Activated CD4-positive, alpha-beta T cell treated with anti-CD3 and anti-CD28 coated beads, Interleukin-2, amount 50 U/mL, for 4 hours (primary cell): ENCODE measurements around the gene RUFY4.
"Not testable (repeated sequence)": the region's sequence is repeated elsewhere in the genome, so short reads cannot be mapped to it uniquely, and the experiment has no call there.

Experiments
- DNase-seq, 2 experiments: peaks; one replicate each; pipeline ENCODE4 v3.0.0-alpha.2; 2020

The RUFY4 gene

DNA sequence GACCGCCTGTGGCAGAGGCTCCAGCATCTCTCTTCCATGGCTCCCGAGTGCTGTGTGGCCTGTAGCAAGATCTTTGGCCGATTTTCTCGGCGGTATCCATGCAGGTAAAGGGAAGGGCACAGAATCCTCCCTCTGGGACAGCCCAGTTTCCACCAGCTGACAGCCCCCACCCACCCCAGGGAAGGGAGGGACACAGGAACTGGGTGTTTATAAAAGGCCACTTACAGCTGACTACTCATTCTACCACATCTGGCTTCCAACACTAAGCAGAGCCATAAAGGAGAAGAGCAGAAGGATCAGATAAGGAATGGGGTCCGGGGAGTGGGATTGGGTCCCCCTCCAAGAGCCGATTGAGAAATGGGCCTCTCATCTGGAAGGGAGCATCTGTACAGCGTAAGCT lies 20.2 kb downstream of the RUFY4 start:
- DNase-seq: no peak

DNA sequence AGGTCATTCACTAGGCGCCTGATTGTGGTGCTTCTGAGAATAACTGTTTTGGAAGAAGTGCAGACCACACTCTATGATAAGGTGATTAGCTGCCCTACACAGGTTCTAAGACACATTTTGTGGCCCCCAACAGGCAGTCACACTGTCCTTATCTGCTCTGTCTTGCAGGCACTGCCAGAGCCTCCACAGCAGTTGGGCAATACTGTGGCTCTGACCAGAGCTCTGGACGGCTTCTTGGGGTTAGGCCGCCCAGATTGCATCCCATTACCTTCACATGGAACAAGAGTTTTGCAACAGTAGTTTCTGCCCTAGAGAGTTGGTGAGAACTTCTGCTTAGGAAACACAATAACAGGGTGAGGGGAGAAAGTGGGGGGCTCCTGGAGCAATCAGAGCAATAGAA lies 22.7 kb downstream of the RUFY4 start:
- no peak for DNase-seq

DNA sequence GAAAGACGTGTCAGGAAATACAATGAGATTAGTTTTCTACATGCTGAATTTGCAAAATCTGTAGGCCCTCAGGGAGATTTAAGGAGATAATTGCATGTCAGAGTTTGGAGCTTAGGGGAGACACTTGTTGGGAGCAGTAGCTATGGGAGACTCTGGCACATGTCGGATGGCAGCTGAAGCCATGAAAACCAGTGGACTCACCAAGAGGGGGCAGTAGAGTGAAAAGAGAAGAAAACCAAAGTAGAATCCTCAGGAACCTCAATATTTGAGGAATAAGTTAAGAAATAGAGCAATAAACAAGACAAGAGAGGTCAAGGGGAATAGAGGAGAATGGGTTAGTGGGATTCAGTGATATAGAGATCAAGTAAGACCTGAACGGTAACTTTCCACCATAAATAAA lies 24.8 kb downstream of the RUFY4 start:
- no peak for DNase-seq

DNA sequence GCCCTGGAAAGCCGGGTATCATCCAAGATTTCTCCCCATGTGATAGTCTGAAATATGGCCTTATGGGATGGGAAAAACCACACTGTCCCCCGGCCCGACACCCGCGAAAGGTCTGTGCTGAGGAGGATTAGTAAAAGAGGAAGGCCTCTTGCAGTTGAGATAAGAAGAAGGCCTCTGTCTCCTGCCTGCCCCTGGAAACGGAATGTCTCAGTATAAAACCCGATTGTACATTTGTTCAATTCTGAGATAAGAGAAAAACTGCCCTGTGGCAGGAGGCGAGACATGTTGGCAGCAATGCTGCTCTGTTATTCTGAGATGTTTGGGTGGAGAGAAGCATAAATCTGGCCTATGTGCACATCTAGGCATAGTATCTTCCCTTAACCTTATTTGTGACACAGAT lies 26.8 kb downstream of the RUFY4 start:
- no peak for DNase-seq

DNA sequence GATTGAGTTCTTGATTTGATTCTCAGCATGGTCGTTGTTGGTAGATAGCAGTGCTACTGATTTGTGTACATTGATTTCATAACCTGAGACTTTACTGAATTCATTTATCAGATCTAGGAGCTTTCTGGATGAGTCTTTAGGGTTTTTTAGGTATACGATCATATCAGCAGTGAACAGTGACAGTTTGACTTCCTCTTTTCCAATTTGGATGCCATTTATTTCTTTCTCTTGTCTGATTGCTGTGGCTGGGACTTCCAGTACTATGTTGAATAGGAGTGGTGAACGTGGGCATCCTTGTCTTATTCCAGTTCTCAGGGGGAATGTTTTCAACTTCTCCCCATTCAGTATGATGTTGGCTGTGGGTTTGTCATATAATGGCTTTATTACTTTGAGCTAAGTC lies 28.9 kb downstream of the RUFY4 start:
- no peak for DNase-seq

DNA sequence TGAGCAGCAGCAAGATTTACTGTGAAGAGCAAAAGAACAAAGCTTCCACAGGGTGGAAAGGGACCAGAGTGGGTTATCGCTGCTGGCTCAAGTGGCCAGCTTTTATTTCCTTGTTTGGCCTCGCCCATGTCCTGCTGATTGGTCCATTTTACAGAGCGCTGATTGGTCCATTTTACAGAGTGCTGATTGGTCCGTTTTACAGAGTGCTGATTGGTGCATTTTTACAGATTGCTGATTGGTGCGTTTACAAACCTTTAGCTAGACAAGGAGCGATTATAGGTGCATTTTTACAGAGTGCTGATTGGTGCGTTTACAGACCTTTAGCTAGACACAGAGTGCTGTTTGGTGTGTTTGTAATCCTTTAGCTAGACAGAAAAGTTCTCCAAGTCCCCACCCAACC lies 39.8 kb downstream of the RUFY4 start:
- DNase-seq: not testable (repeated sequence)

DNA sequence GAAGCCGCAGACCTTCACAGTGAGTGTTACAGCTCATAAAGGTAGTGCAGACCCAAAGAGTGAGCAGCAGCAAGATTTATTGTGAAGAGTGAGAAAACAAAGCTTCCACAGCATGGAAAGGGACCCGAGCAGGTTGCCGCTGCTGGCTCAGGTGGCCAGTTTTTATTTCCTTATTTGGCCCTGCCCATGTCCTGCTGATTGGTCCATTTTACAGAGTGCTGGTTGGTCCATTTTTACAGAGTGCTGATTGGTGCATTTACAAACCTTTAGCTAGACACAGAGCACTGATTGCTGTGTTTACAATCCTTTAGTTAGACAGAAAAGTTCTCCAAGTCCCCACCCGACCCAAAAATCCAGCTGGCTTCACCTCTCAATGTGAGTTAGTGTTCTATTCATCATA lies 52.7 kb downstream of the RUFY4 start:
- not testable (repeated sequence) for DNase-seq

DNA sequence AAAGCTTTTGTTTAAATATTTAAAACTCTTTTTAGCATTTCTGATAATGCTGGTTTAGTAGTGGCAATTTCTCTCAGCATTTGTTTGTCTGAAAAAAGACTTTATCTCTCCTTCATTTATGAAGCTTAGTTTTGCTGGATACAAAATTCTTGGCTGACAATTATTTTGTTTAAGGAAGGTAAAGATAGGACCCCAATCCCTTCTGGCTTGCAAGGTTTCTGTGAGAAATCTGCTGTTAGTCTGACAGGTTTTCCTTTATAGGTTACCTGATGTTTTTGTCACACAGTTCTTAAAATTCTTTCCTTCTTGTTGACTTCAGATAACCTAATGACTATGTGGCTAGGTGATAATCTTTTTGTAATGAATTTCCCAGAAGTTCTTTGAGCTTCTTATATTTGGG lies 53.2 kb downstream of the RUFY4 start:
- not testable (repeated sequence) for DNase-seq

DNA sequence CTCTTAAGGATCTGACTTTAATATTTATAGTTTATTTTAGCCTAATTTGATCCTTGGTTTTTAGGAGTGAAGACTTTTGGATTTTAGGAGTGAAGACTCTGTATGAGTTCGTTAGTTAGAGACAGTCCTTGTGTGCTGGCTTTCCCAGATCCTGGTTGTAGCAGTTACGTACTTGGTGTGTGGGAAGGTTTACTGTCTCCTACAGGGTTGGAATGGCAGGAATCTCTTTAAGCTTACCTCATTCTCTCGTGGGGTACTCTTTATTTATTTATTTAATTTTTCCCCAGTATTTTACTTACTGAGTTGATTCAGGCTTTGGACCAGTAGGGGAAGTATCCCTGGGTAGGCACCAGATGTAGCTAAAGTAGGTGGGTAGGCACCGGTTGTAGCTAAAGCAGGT lies 54.9 kb downstream of the RUFY4 start:
- DNase-seq: no peak

DNA sequence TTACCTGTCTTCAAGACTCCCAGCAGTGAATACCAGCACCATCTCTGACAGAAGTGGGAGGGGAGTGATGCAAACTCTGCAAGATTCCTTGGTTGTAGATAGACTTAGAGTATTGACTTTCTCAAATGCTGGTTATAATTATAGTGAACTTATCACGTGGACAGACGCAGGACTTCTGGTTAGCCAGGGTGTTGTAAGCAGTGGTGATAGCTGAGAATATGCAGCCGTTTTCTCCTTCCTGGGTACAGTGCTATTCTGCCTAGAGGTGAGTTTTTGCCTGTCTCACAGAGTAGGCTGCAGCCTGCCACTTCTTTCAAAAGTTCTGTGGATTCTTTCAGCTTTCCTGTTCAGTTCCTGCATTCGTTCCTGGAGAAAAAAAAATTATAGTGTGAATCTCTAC lies 56.0 kb downstream of the RUFY4 start:
- DNase-seq: no peak

DNA sequence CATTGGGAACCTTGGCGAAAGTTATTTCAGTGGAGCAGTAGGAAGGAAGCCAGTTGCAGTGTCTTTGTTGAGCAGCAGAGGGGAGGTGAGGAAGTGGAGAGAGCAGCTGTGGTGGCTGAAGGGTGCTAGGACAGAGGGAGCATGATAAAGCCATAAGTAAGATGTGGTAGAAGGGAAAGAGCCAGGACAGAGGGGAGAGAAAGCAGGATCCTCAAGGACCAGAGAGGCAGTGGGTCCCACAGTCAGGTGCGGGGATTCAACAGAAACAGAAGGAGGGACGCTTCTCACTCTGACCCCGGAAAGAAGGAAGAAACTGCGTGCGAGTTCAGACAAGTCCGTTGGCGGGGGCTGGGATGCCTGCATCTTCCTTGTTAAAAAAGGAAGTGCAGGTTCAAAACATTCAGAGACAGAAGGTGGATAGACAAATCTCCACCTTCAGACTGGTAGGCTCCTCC lies 56.6 kb downstream of the RUFY4 start, which contains the start of gene CXCR2:
Gene CXCR2 (plus strand): TSS at position 403 of the 455 bp plus-strand sequence. CDS start 8,774 bp downstream, outside the sequence.
- DNase-seq: no peak

DNA sequence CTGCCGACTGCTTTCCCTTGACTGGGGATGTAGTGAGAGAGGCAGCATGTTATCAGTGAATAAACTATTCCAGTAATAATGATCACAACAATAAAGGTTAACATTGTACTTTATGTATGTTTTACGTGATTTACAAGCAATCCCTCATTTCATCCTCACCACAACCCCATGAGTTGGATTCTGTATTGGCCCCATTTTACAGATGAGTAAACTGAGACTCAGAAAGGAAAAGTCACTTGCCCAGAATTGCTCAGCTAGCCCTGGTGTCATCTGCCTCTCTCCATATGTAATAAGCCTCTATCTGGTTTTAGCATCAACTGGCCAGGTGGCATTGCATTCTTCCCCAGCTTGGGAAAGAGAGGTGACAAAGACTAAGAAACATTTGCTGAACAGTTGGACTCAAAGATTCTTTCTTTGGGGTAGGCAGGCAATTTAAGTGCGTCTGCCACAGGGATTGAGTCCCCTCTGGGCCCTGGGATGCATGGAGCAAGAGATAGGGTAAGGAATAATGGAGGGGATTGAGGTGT lies 58.9 kb downstream of the RUFY4 start:
- DNase-seq: no peak

DNA sequence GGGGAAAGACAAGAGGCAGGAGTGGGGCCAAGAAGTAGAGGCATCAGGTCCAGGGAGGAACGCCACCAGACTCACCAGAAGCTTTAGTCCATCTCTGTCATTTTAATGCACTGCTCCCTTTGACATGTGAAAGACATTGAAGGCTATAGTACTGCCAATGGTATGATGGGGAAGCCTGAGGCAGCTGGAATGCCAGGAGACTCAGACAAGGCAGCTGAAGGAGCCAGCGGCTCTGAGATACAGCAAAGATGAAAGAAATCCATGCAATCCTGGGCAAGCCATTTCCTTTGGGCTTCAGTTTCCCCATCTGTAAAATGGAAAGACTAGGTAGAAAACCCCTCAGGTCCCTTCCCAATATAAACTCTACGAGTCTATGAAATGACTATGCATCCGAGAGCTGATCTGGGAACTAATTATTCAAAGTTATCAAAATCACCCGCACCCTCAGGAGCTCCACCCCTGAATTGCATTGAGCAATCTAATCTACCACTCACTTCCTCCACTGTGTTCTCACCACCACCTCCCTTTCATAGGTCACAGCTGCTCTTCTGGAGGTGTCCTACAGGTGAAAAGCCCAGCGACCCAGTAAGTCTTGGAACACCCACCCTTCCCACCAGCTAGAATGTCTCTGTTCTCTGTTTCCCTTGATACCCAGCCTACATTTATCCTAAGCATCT lies 59.9 kb downstream of the RUFY4 start:
- DNase-seq: no peak

DNA sequence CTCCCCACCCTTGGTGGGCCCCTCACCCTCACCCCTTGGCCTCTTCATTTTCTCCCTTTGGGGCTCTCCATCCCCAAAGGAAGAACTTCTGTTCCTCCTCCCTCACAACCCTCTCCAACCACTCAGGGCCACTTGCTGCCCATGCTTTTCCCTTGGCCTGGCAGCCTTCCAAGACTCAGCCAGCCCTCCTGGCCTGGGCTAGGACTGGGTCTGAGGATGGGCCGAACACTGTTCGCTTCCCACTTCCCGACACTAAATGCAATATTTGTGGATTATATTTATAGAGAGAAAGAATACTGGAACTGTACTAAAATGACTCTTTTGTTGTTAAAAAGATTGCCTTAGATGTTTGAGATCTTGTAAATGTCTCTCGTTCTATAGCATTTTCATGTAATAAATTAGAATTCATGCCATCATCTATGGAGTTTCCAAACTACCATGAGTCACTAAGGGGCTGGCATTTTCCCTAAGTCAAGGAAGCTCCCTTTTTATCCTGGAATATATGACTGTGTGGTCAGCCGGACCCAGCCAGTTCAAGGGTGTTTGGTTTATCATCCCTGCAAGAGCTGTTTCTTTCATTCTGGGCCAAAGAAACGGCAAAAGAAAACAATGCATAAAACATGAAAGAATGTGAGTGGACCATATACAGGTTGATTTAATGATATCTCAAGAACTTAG lies 60.5 kb downstream of the RUFY4 start:
- no peak for DNase-seq

DNA sequence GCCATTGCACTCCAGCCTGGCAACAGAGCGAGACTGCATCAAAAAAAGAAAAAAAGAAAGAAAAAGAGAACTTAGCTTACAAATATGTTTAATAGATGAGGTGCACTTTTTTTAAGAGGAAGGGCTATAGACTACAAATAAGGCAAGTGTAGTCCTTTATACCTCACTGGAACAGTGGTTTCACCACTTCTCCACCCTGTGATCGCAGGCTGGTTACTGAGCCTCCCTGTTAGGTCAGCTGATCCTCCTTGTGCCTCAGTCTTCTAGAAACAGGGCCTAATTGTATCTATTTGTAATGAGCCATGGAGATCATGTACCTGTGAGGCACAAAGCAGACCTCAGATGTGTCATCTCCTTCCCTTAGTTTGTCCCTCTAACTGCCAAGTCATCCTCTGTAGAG lies 61.3 kb downstream of the RUFY4 start:
- no peak for DNase-seq

DNA sequence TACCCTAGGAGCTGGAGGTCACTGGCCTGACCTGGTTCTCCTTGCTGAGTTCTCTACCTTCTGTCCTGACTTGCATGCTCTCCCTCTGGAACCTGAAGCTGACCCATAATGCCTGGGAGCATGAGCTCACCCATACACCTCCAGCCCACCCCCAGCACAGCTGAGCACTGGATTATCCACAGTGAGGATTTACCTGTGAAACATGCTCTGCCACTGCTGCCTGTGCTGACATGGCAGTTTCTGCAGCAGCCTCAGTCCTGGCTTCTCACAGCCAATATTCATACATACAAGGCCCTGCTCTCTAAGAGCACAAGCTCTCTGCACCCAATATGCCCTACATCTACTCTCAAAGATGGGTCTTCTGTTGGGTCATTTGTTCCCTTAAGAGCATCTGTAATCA lies 61.8 kb downstream of the RUFY4 start:
- no peak for DNase-seq

DNA sequence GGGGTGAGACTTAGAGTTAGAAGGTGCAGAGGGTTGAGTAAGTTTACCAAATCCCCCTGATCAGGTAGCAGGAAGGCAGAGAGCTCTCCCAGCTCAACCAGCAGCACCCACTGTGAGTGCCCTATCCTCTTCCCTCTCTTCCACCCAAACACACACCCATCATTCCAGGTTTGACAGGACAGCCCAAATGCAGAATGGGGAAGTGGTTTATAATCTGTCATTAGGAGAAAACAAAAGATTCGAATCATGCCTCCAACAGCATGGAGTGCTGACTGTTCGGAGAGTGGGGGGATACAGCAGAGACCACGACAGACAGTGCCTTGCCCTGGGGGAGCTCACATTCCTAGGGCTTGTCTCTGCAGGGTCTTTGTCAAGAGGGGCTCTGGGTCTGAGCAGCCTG lies 68.5 kb downstream of the RUFY4 start:
- no peak for DNase-seq

DNA sequence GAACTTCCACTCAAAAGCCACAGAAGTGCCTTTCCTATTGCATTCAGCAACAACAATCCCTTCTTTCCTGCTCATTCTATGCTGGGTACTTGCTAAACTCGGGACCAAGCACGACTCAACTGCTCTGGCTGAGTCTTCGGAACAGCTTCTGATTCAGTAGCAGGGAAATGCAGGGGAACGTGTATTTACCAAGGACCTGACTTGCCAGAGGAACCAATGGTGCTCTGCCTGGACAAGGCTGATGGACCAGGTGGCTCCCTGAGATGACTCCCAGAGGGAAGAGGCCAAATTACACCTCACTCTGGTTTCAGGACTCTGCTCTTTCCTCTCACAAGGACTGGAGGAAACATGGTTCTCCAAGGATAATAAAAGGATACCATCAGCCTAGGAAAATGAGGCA lies 69.0 kb downstream of the RUFY4 start:
- no peak for DNase-seq
